Neural progenitor cell (in vitro differentiated cells): ENCODE results near the gene EYS. TPM values are rescaled to one million over a fixed set of nuclear protein-coding genes. Genes with fewer than 3 reads are reported as not detected.

Source experiments
- DNase-seq: peaks from one replicate; pipeline ENCODE4 v3.0.0-alpha.2; 2016; ENCODE audit warnings: low spot score
- H2AFZ ChIP-seq: fragments of 200-600 bp; sonication (generic); replicated peaks from 2 replicates; pipeline ENCODE4 v1.6.1; 2016; ENCODE audit warnings: antibody characterized with exemption
- H3F3A ChIP-seq: fragments of 200-600 bp; sonication (generic); 2 replicates; pipeline ENCODE4 v1.6.1; 2016; ENCODE audit warnings: antibody characterized with exemption, low read depth
- H3K27ac ChIP-seq: fragments of 200-600 bp; sonication (generic); 2 replicates; pipeline ENCODE4 v1.5.1; 2016; ENCODE audit warnings: mild to moderate bottlenecking
- H3K27me3 ChIP-seq: fragments of 200-600 bp; sonication (generic); 2 replicates; pipeline ENCODE4 v1.6.1; 2016; ENCODE audit warnings: mild to moderate bottlenecking, moderate library complexity
- H3K36me3 ChIP-seq: fragments of 200-600 bp; sonication (generic); 2 replicates; pipeline ENCODE4 v1.5.1; 2016
- H3K4me1 ChIP-seq: fragments of 200-600 bp; sonication (generic); 2 replicates; pipeline ENCODE4 v1.6.1; 2016; ENCODE audit warnings: mixed run types
- H3K4me2 ChIP-seq: fragments of 200-600 bp; sonication (generic); 2 replicates; pipeline ENCODE4 v1.6.1; 2016
- H3K4me3 ChIP-seq: fragments of 200-600 bp; sonication (generic); 2 replicates; pipeline ENCODE4 v1.5.1; 2016
- H3K79me2 ChIP-seq: fragments of 200-600 bp; sonication (generic); 2 replicates; pipeline ENCODE4 v1.6.1; 2016; ENCODE audit warnings: low read depth
- H3K9ac ChIP-seq: fragments of 200-600 bp; sonication (generic); 2 replicates; pipeline ENCODE4 v1.6.1; 2016
- H3K9me3 ChIP-seq: fragments of 200-600 bp; sonication (generic); 2 replicates; pipeline ENCODE4 v1.5.1; 2016; ENCODE audit warnings: low read depth
- H4K20me1 ChIP-seq: fragments of 200-600 bp; sonication (generic); 2 replicates; pipeline ENCODE4 v1.6.1; 2016; ENCODE audit warnings: low read depth
- H3K27ac Mint-ChIP-seq: 3 replicates; pipeline ENCODE4 v1.8.0; 2021; ENCODE audit warnings: mixed read lengths
- H3K27me3 Mint-ChIP-seq: 2 replicates; pipeline ENCODE4 v1.8.0; 2022; ENCODE audit warnings: low read depth, mild to moderate bottlenecking, inconsistent platforms, moderate library complexity, mixed read lengths; ENCODE audit not compliant: insufficient read depth
- H3K36me3 Mint-ChIP-seq: 3 replicates; pipeline ENCODE4 v1.8.0; 2021; ENCODE audit warnings: mixed read lengths
- H3K4me1 Mint-ChIP-seq: 3 replicates; pipeline ENCODE4 v1.8.0; 2021; ENCODE audit warnings: mixed read lengths
- H3K4me3 Mint-ChIP-seq: 3 replicates; pipeline ENCODE4 v1.8.0; 2021; ENCODE audit warnings: mild to moderate bottlenecking, moderate library complexity, mixed read lengths
- H3K9me3 Mint-ChIP-seq: 3 replicates; pipeline ENCODE4 v1.8.0; 2020; ENCODE audit warnings: mixed read lengths
- EZH2 ChIP-seq: fragments of 200-600 bp; sonication (generic); IDR thresholded peaks from 2 replicates; pipeline ENCODE4 v1.6.1; 2017; ENCODE audit warnings: antibody characterized with exemption, mild to moderate bottlenecking, moderate library complexity
- EZH2phosphoT487 ChIP-seq: fragments of 200-600 bp; sonication (generic); IDR thresholded peaks from 2 replicates; pipeline ENCODE4 v1.6.1; 2017; ENCODE audit warnings: antibody characterized with exemption
- total RNA-seq: library from RNA; depleted of rRNA; stranded (reverse); fragments of >200 nt; gene quantifications from 2 replicates; pipeline ENCODE4 v1.2.3, GENCODE V29; 2015; ENCODE audit warnings: low replicate concordance
- TF ChIP-seq, protein P1 (sequence below): fragments of 200-600 bp; sonication (generic); IDR thresholded peaks from 2 replicates; pipeline ENCODE4 v1.5.1; 2017; ENCODE audit warnings: antibody characterized with exemption, mild to moderate bottlenecking

Gene EYS
- total RNA-seq, 1 donor from 2014 or later = not detected

DNA sequence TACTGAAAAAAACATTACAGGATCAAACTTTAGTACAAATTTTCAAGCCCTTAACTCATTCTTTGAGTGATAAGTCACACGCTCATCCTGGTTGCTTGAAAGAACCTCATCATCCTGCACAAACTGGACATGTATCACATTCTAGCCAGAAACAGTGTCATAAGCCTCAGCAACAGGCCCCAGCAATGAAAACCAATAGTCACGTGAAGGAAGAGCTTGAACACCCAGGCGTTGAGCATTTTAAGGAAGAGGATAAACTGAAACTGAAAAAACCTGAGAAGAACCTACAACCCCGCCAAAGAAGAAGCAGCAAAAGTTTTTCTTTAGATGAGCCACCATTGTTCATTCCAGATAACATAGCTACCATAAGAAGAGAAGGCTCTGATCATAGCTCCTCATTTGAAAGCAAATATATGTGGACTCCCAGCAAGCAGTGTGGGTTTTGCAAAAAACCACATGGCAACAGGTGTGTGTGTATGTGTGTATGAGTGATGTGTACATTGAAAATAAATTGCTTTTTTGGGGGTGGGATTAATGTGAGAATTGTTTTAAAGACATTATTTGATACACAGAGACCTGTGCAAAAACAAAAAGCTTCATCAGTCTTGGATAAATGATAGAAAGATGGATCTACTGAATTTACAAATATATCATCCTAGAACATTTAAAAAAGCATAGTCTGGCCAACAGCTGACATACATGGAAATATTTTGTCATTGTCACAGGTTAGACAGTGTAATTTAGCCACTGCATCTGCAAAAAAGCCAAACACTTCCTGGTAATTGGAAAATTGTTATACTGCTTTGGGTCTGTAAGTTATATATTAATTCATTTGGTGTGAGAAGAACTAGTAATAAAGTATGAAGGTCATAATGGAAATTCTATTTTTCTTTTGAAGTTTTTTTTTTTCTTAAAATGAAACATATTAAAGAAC lies 2021.3 kb downstream of the EYS start:
- H2AFZ ChIP-seq = no peak overlapping the region
- no peaks in the 10 kb centered on the region for H3K4me1 ChIP-seq
- H3K27me3 ChIP-seq = no peaks in the 10 kb centered on the region
- H3K36me3 ChIP-seq = peaks cover 19% of the 10 kb centered on the region
- Mint-ChIP-seq H3K4me3 (no peak overlapping the region), H3K27ac (no peak overlapping the region), H3K9me3 (peaks cover 3% of the 10 kb centered on the region), H3K27me3 (no peaks in the 10 kb centered on the region), H3K4me1 (no peaks in the 10 kb centered on the region), H3K36me3 (peaks cover 48% of the 10 kb centered on the region)
- H3K9me3 ChIP-seq = no peaks in the 10 kb centered on the region
- peaks cover 15% of the 10 kb centered on the region for H4K20me1 ChIP-seq
- H3F3A ChIP-seq = no peaks in the 10 kb centered on the region
- TF ChIP-seq, protein P1, sequence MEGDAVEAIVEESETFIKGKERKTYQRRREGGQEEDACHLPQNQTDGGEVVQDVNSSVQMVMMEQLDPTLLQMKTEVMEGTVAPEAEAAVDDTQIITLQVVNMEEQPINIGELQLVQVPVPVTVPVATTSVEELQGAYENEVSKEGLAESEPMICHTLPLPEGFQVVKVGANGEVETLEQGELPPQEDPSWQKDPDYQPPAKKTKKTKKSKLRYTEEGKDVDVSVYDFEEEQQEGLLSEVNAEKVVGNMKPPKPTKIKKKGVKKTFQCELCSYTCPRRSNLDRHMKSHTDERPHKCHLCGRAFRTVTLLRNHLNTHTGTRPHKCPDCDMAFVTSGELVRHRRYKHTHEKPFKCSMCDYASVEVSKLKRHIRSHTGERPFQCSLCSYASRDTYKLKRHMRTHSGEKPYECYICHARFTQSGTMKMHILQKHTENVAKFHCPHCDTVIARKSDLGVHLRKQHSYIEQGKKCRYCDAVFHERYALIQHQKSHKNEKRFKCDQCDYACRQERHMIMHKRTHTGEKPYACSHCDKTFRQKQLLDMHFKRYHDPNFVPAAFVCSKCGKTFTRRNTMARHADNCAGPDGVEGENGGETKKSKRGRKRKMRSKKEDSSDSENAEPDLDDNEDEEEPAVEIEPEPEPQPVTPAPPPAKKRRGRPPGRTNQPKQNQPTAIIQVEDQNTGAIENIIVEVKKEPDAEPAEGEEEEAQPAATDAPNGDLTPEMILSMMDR = no peak
- no peak for TF ChIP-seq EZH2
- no peak for TF ChIP-seq EZH2phosphoT487
- no peak overlapping the region for H3K4me3 ChIP-seq
- peaks cover 57% of the 10 kb centered on the region for H3K79me2 ChIP-seq
- H3K4me2 ChIP-seq = no peak overlapping the region
- H3K27ac ChIP-seq = no peak overlapping the region
- no peak overlapping the region for H3K9ac ChIP-seq
- DNase-seq = no peak

DNA sequence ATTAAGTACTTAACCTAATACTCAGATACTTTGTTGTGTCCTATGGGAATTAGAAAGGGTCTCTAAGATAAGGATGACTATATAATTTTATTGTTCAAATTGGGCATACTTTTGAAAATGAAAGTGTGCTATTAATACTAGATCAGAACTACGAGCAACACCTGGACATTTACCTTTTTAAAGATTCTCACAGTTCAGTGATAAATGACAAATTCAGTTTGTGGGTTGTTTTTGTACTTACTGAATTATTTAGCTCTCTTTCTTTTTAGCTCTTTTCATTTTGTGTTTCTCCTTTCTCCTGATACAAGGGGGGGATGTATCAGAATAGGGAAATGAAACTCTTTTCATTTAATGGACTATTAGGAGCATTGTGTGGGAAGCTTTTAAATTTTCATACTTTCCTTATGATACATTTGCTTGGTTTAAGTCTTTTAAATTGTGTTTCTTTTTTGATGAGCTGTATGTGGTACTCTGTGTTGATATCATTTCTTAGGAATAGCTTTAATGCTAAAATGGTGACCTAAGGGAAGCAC lies 2023.9 kb downstream of the EYS start:
- Histone ChIP-seq H3K27ac (no peak overlapping the region), H2AFZ (no peak overlapping the region), H3K4me1 (no peaks in the 10 kb centered on the region), H3F3A (no peaks in the 10 kb centered on the region), H4K20me1 (peaks cover 36% of the 10 kb centered on the region), H3K79me2 (peaks cover 67% of the 10 kb centered on the region), H3K27me3 (no peaks in the 10 kb centered on the region), H3K36me3 (peaks cover 22% of the 10 kb centered on the region), H3K9me3 (no peaks in the 10 kb centered on the region), H3K4me3 (no peak overlapping the region), H3K4me2 (no peak overlapping the region), H3K9ac (no peak overlapping the region)
- Mint-ChIP-seq H3K4me3 (no peak overlapping the region), H3K4me1 (no peaks in the 10 kb centered on the region), H3K36me3 (peaks cover 58% of the 10 kb centered on the region), H3K27me3 (no peaks in the 10 kb centered on the region), H3K9me3 (peaks cover 3% of the 10 kb centered on the region), H3K27ac (no peak overlapping the region)
- DNase-seq = no peak
- no peak for TF ChIP-seq EZH2

DNA sequence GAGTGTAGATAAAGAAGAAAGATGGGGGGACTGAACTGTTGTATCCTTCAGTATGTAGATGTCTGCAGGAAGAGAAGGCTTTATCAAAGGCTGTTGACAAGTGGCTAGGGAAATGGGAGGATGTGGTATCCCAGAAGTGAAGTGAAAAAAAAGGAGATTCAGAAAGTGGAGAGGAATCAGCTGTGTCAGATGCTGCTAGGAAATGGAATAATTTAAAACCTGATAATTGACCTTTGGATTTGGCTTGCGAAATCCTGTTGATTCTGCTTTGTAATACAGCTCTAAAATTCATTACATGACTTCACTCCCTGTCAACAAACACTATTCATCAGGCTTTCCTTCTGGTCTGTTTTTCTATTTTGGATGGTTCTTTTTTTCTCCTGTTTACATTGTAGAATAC lies 2029.7 kb downstream of the EYS start:
- H2AFZ ChIP-seq = no peak overlapping the region
- H3K9ac ChIP-seq = no peak overlapping the region
- peaks cover 6% of the 10 kb centered on the region for H3K9me3 Mint-ChIP-seq
- H3K27ac ChIP-seq = no peak overlapping the region
- no peak for TF ChIP-seq EZH2phosphoT487
- TF ChIP-seq EZH2 = no peak
- TF ChIP-seq, protein P1 = no peak
- DNase-seq = no peak
- no peak overlapping the region for H3K27ac Mint-ChIP-seq
- no peak overlapping the region for H3K4me3 Mint-ChIP-seq
- H3K4me1 ChIP-seq = peaks cover 4% of the 10 kb centered on the region
- no peaks in the 10 kb centered on the region for H3K27me3 ChIP-seq
- H3F3A ChIP-seq = no peaks in the 10 kb centered on the region
- peaks cover 100% of the 10 kb centered on the region for H3K79me2 ChIP-seq
- peaks cover 77% of the 10 kb centered on the region for H4K20me1 ChIP-seq
- H3K36me3 Mint-ChIP-seq = peaks cover 36% of the 10 kb centered on the region
- H3K9me3 ChIP-seq = no peaks in the 10 kb centered on the region
- no peaks in the 10 kb centered on the region for H3K4me1 Mint-ChIP-seq
- H3K36me3 ChIP-seq = peaks cover 6% of the 10 kb centered on the region
- H3K4me3 ChIP-seq = no peak overlapping the region
- H3K27me3 Mint-ChIP-seq = no peaks in the 10 kb centered on the region
- no peak overlapping the region for H3K4me2 ChIP-seq
